Measurements from ENCODE around the gene PTTG2.

DNA sequence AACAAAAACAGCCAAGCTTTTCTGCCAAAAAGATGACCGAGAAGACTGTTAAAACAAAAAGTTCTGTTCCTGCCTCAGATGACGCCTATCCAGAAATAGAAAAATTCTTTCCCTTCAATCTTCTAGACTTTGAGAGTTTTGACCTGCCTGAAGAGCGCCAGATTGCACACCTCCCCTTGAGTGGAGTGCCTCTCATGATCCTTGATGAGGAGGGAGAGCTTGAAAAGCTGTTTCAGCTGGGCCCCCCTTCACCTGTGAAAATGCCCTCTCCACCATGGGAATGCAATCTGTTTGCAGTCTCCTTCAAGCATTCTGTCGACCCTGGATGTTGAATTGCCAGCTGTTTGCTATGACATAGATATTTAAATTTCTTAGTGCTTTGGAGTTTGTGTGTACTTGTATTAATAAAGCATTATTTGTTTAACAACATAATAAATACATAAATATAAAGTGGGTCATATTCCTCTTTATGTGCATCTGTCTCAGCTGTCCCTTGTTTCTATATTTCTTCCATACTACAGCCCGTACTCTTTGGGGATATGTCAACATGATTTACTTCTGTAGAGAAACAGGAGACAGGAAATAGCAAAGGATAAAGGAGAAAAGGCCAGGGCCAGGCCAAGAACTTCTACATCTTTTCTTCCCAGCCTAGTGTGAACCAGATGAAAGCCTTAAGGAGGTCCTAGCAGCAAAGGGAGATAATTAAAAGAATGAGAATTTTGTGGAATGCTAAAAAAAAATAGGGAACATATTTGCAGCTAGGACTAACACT, 667 bp downstream of the PTTG2 start:
- TF ChIP-seq, protein P1, sequence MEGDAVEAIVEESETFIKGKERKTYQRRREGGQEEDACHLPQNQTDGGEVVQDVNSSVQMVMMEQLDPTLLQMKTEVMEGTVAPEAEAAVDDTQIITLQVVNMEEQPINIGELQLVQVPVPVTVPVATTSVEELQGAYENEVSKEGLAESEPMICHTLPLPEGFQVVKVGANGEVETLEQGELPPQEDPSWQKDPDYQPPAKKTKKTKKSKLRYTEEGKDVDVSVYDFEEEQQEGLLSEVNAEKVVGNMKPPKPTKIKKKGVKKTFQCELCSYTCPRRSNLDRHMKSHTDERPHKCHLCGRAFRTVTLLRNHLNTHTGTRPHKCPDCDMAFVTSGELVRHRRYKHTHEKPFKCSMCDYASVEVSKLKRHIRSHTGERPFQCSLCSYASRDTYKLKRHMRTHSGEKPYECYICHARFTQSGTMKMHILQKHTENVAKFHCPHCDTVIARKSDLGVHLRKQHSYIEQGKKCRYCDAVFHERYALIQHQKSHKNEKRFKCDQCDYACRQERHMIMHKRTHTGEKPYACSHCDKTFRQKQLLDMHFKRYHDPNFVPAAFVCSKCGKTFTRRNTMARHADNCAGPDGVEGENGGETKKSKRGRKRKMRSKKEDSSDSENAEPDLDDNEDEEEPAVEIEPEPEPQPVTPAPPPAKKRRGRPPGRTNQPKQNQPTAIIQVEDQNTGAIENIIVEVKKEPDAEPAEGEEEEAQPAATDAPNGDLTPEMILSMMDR (IDR thresholded peaks at IDR 0.05), result no peak
- TF ChIP-seq POLR2A (IDR thresholded peaks at IDR 0.05), result no peak
